ENCODE results near the gene ERI3.
"Not testable (repeated sequence)": the region's sequence is repeated elsewhere in the genome, so short reads cannot be mapped to it uniquely, and the experiment has no call there.

ERI3 gene

DNA sequence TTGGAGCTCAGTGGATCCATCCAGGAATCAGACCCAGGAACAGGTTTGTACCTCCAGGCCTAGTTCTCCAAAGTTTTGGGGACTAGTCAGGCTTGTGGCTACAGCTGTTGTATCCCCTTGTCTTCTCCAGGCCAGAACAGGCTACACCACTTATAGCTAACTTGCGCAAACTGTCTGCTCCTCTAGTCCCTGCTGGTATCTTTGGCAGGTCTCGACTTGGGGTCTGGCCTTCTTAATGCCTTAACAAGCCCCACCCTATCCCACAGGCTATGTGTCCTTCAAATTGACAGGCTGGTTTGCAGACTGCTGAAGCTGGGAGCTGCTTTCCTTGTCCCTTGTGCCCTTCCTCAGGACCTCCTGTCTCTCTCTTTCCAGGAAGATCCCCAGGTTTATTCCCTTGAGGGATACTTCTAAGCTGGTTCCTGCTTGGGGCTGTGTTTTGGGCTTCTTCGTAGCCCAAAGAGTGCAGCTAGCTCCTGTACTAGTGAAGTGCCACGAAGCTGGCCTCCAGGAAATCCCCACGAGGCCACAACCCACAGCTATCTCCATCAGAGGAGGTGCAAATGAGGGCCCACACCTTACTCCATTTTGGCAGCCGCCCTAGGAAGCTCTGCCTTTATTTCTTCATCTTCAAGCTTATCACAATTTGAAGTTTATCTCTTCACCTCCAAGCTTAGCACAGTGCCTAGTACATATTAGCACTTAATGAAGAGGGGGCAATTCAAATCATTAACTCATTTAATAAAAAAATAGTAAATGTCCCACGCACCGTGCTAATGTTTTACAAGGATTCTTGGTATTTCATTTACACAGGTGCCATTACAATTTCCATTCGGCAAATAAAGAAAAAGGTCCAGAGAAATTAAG lies 142.5 kb downstream of the ERI3 start:
- DNase-seq (ENCODE audit: low read depth in 2 of 2) = no peak

DNA sequence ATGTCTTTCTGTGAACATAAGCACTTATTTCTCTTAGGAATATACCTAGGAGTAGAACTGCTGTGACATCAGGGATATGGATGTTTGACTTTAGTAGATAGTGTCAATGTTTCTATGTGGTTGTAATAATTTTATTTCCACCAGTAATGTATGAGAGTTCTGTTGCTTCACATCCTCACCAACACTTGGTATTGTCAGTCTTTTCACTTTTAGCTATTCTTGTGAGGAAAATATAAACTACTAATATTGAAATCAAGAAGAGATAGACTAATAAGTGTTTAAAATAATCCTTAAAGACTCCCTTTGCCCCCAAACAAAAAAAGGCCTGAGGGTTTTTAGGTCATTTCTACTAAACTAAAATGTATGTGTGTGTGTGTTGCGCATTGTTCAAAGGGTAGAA lies 144.5 kb downstream of the ERI3 start:
- DNase-seq (ENCODE audit: low read depth in 2 of 2) = no peak

GRCh38 chr1:44208226-44208625 lies 146.8 kb downstream of the ERI3 start:
- DNase-seq (ENCODE audit: low read depth in 2 of 2) = no peak

DNA sequence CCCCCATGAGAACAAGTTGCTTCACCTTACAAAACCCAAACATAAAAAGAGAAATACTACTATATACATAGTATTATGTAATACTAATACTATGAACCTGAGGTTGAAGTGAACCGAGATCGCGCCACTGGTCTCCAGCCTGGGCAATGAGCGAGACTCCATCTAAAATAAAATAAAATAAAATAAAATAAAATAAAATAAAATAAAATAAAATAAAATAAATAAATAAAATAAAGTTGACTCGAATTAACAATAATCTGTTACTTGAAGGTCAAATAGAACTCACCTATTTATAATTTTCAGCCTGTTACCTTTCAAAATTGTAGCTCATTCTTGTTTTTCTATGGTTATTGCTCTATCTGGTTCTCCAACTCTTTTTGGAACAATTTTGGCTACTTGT lies 148.5 kb downstream of the ERI3 start:
- not testable (repeated sequence) for DNase-seq (ENCODE audit: low read depth in 2 of 2)

- no peak for DNase-seq (ENCODE audit: low read depth in 2 of 2)
These were observed 154.7 kb downstream of the ERI3 start for GRCh38 chr1:44200336-44200735.

DNA sequence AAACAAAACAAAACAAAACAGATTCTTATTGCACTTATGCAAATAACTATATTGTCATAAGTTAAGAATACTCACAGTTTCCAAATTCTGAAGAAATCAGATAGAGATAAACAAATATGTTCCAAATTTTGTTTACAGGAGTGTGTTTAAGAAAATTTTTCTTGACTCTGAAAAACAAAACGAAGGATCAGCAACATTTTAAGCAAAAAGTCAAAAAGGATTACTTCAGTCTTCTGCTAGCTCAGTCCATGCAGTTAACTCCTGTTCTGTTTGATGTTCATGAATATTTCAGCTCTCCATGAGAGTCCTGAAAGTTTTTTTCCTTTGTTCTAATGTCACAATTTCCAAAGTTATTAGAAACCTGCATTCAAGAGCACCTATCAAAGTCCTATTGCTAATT lies 180.4 kb downstream of the ERI3 start:
- DNase-seq (ENCODE audit: low read depth in 2 of 2) = no peak

Data from stimulated activated CD8-positive, alpha-beta memory T cell treated with anti-CD3 and anti-CD28 coated beads, Interleukin-15, amount 100 ng/mL, for 4 hours (primary cell).